SU-DHL-6 (cell line): ENCODE data around the gene SPINK6.

Experiments used
- H2AFZ ChIP-seq: fragments of 200-600 bp; sonication (generic); 2 replicates; pipeline ENCODE4 v1.6.1; 2014; ENCODE audit warnings: low read depth, mild to moderate bottlenecking, moderate library complexity, mixed read lengths, antibody characterized with exemption, low read length; ENCODE audit not compliant: severe bottlenecking
- H3F3A ChIP-seq: fragments of 200-600 bp; shearing (Covaris generic); 2 replicates; pipeline ENCODE4 v1.6.0; 2016; ENCODE audit warnings: antibody characterized with exemption, mild to moderate bottlenecking; ENCODE audit not compliant: insufficient read depth
- H3K27ac ChIP-seq: fragments of 200-600 bp; sonication (generic); 2 replicates; pipeline ENCODE4 v1.5.1; 2016; ENCODE audit warnings: low read depth, mild to moderate bottlenecking, low read length, moderate library complexity, mixed read lengths
- H3K27me3 ChIP-seq: fragments of 200-600 bp; sonication (generic), shearing (Covaris generic); 2 replicates; pipeline ENCODE4 v1.6.0; 2014; ENCODE audit warnings: mild to moderate bottlenecking, low read length
- H3K36me3 ChIP-seq: fragments of 200-600 bp; sonication (generic); 2 replicates; pipeline ENCODE4 v1.6.1; 2014; ENCODE audit warnings: mild to moderate bottlenecking, low read length, mixed read lengths
- H3K4me2 ChIP-seq: fragments of 300-600, 200-600 bp; shearing (Covaris generic), sonication (generic); 2 replicates; pipeline ENCODE4 v1.6.0; 2014; ENCODE audit warnings: low read length, low read depth, mild to moderate bottlenecking; ENCODE audit not compliant: poor library complexity, severe bottlenecking
- H3K4me3 ChIP-seq: fragments of 200-600 bp; sonication (generic); 2 replicates; pipeline ENCODE4 v1.5.1; 2014; ENCODE audit warnings: antibody characterized with exemption, low read length, mild to moderate bottlenecking, mixed read lengths; ENCODE audit not compliant: insufficient read depth, poor library complexity, severe bottlenecking
- H3K79me2 ChIP-seq: fragments of 200-600 bp; sonication (generic); 2 replicates; pipeline ENCODE4 v1.6.1; 2014; ENCODE audit warnings: mild to moderate bottlenecking, low read length, moderate library complexity; ENCODE audit not compliant: insufficient read depth
- H3K9ac ChIP-seq: fragments of 200-600 bp; sonication (generic); 2 replicates; pipeline ENCODE4 v1.7.0; 2014; ENCODE audit warnings: mild to moderate bottlenecking, low read length
- H3K9me2 ChIP-seq: fragments of 200-600 bp; sonication (generic); replicated peaks from 2 replicates; pipeline ENCODE4 v1.6.1; 2014; ENCODE audit warnings: low read length; ENCODE audit not compliant: insufficient read depth
- H3K9me3 ChIP-seq: fragments of 200-600 bp; sonication (generic); 2 replicates; pipeline ENCODE4 v1.6.1; 2014; ENCODE audit warnings: low read length, mixed read lengths; ENCODE audit not compliant: insufficient read depth
- H4K20me1 ChIP-seq: fragments of 200-600 bp; sonication (generic); 2 replicates; pipeline ENCODE4 v1.6.1; 2014; ENCODE audit warnings: low read depth, mild to moderate bottlenecking, antibody characterized with exemption, low read length, moderate library complexity, mixed read lengths
- EZH2phosphoT487 ChIP-seq: fragments of 200-600 bp; sonication (generic), shearing (Covaris generic); conservative IDR thresholded peaks from 2 replicates; pipeline ENCODE4 v1.6.1; 2018; ENCODE audit warnings: mild to moderate bottlenecking, antibody characterized with exemption, low read length, moderate library complexity, mixed read lengths
- TF ChIP-seq, protein P1 (sequence below): fragments of 200-600 bp; sonication (generic); IDR thresholded peaks from one replicate; pipeline ENCODE4 v1.5.1; 2017; ENCODE audit warnings: antibody characterized with exemption, mild to moderate bottlenecking, low read length, moderate library complexity; ENCODE audit not compliant: insufficient read depth, poor library complexity, severe bottlenecking

The SPINK6 gene

DNA sequence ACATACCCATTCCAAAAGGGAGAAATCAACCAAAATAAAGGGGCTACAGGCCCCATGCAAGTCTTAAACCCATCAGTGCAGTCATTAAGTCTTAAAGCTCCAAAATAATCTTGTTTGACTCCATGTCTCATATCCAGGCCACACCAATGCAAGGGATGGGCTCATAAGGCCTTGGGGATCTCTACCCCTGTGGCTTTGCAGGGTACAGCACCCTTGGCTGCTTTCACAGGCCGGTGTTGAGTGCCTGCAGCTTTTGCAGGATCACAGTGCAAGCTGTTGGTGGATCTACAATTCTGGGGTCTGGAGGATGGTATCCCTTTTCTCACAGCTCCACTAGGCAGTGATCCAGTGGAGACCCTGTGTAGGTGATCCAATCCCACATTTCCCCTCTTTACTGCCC lies 39.5 kb upstream of the SPINK6 start:
- H3K4me2 ChIP-seq: no peak overlapping the region
- no peak overlapping the region for H3K9ac ChIP-seq
- H3K36me3 ChIP-seq: no peaks in the 10 kb centered on the region
- no peak overlapping the region for H3K27ac ChIP-seq
- H3K4me3 ChIP-seq: no peak overlapping the region
- no peaks in the 10 kb centered on the region for H3F3A ChIP-seq
- no peaks in the 10 kb centered on the region for H3K27me3 ChIP-seq
- H4K20me1 ChIP-seq: no peaks in the 10 kb centered on the region
- TF ChIP-seq, protein P1, sequence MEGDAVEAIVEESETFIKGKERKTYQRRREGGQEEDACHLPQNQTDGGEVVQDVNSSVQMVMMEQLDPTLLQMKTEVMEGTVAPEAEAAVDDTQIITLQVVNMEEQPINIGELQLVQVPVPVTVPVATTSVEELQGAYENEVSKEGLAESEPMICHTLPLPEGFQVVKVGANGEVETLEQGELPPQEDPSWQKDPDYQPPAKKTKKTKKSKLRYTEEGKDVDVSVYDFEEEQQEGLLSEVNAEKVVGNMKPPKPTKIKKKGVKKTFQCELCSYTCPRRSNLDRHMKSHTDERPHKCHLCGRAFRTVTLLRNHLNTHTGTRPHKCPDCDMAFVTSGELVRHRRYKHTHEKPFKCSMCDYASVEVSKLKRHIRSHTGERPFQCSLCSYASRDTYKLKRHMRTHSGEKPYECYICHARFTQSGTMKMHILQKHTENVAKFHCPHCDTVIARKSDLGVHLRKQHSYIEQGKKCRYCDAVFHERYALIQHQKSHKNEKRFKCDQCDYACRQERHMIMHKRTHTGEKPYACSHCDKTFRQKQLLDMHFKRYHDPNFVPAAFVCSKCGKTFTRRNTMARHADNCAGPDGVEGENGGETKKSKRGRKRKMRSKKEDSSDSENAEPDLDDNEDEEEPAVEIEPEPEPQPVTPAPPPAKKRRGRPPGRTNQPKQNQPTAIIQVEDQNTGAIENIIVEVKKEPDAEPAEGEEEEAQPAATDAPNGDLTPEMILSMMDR: no peak
- TF ChIP-seq EZH2phosphoT487: no peak
- no peak overlapping the region for H2AFZ ChIP-seq
- no peaks in the 10 kb centered on the region for H3K79me2 ChIP-seq
- no peaks in the 10 kb centered on the region for H3K9me2 ChIP-seq
- no peaks in the 10 kb centered on the region for H3K9me3 ChIP-seq

DNA sequence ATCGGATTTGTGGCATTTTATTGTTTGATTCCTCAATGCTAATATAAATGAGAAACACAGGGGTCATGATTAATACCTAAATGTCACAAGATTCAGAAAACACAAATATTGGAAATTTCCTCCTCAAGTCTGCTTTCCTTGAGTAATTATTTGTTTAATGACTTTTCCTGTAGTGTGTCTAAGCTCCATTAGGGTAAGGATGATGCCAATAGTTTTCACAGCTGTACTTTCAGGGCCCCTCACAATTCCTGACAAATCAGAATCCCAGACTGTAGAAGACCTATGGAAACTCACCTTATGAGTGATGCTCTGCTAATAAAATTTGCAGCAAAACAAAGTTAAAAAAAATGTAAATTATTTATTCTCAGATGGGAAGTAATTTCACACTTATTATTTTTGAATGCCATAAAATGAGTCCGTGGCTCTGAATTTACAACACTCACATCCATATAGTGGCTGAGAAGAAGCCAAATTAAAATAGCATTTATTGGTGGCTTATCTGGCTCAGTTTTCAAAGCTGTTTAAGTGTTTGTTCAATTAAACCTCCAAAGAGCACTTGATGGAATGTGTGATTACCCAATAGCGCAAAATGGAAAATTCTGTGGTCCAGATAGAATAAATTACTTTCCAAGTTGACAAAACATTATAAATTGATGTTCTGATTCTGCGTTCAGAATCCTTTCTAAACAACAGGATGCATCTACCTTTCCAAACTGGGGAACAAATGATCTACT lies 36.1 kb upstream of the SPINK6 start:
- Histone ChIP-seq H3K9me3 (no peaks in the 10 kb centered on the region), H3K36me3 (no peaks in the 10 kb centered on the region), H3K9me2 (no peaks in the 10 kb centered on the region), H4K20me1 (no peaks in the 10 kb centered on the region), H3F3A (no peaks in the 10 kb centered on the region), H3K4me3 (no peak overlapping the region), H3K79me2 (no peaks in the 10 kb centered on the region), H3K27ac (no peak overlapping the region), H3K9ac (no peak overlapping the region), H3K27me3 (no peaks in the 10 kb centered on the region), H3K4me2 (no peak overlapping the region), H2AFZ (no peak overlapping the region)
- TF ChIP-seq, protein P1: no peak
- no peak for TF ChIP-seq EZH2phosphoT487

DNA sequence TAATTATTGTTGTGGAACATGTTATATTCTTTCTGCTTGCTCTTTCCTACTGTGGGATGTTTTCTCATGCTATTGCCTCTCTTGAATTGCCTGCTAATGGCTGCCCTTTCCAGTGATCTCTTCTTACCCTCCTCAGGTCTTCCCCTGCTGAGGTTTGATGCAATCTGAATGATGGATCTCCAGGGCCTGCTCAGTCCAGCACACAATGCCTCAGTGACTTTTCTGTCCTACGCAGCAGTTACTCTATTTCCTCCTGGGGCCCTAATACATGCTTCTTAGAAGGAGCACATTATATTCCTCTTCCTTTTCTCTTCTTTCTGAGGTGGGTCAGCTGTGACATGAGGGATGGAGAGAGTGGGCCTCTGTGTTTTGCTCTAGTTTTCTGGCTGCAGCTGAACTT lies 34.6 kb upstream of the SPINK6 start, which contains the start of gene SPINK14:
TSS of gene SPINK14 (plus strand) at position 301 of the 400 bp plus-strand sequence. CDS start 1,187 bp downstream, outside the sequence.
- Histone ChIP-seq H3K4me2 (no peak within 1 kb of the TSS), H3K36me3 (no peaks in the 10 kb centered on the region), H3K9me2 (no peaks in the 10 kb centered on the region), H2AFZ (no peak within 1 kb of the TSS), H3K4me3 (no peak within 1 kb of the TSS), H3K9me3 (no peaks in the 10 kb centered on the region), H3K9ac (no peak within 1 kb of the TSS), H3K27me3 (no peaks in the 10 kb centered on the region), H4K20me1 (no peaks in the 10 kb centered on the region), H3K79me2 (no peaks in the 10 kb centered on the region), H3K27ac (no peak within 1 kb of the TSS), H3F3A (no peaks in the 10 kb centered on the region)
- TF ChIP-seq EZH2phosphoT487: no peak
- TF ChIP-seq, protein P1: no peak
